Measurements from ENCODE around the gene RHOT1.
"Not testable (repeated sequence)": the region's sequence is repeated elsewhere in the genome, so short reads cannot be mapped to it uniquely, and the experiment has no call there.

Gene RHOT1

DNA sequence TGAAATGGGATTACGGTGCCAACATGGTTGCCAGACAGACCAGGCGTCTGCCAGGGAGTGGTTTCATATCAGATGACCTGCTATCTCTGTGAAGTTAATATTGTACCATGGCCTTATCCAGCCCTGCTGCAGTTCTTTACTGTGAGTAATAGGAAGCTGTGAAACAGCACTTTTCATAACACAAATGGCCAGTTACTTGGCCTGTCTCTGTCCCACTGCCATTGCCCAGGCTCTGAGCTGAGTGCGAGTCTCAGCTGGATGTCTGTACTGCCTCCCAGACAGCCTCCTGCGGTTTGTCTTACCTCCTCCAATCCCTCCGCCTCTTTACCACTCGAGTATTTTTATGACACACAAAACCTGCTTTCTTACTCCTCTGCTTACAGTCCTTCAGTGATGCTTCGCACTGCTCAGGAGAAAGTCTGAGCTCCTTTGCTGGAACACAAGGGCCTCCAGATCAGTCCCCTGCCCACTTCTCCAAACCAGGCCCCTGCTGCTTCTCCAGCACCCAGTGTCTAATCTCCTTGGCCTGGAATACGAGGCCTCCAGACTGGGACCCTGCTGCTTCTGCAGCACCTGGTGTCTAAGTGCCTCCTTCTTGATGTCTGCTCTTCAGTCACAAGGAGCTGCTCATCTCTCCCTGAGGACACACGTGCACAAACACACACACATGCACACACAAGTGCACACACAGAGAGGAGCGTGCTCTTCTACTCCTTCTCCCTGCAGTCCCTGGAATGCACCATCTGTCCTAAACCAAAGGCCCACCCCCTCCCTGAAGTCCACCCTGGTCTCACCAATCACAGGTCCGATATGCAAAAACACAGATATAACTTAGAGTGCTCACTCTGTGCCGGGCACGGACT lies 17.1 kb upstream of the RHOT1 start:
- no peak for DNase-seq

DNA sequence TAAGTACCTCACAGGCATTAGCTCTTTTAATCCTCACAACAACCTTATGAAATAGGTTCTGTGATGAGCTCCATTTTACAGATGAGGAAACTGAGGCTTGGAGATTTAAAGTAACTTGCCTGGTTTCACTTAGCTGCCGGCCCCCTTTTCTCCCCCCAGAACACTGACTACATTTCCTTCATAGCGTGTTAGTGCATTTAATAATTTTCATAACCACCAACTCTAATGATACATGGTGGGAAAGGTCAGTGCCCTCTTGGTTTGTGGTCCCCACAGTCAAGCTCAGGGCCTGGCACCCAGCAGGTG lies 16.5 kb upstream of the RHOT1 start:
- DNase-seq: no peak

DNA sequence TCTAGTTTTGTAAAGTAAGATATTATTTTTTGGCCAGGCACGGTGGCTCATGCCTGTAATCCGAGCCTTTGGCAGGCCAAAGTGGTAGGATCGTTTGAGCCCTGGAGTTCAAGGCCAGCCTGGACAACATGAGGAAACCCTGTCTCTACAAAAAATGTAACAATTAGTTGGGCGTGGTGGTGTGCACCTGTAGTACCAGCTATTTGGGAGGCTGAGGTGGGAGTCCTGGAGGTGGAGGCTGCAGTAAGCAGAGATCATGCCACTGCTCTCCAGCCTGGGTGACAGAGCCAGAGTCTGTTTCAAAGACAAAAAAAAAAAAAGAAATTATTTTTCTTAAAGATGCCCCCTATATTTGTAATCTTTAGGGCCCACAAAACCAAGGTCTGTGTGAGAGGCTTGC lies 16.0 kb upstream of the RHOT1 start:
- no peak for DNase-seq

DNA sequence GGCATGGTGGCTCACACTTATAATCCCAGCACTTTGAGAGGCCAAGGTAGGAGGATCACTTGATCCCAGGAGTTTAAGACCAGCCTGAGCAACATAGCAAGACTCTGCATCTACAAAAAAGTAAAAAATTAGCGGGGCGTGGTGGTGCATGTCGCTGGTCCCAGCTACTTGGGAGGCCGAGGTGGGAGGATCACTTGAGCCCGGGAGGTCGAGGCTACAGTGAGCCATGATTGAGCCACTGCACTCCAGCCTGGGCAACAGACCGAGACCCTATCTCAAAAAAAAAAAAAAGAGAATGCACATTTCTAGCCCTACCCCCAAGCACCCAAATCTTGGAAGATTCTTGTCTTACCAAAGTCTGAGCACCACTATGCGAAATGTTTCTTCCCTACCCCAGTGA lies 15.6 kb upstream of the RHOT1 start:
- no peak for DNase-seq

DNA sequence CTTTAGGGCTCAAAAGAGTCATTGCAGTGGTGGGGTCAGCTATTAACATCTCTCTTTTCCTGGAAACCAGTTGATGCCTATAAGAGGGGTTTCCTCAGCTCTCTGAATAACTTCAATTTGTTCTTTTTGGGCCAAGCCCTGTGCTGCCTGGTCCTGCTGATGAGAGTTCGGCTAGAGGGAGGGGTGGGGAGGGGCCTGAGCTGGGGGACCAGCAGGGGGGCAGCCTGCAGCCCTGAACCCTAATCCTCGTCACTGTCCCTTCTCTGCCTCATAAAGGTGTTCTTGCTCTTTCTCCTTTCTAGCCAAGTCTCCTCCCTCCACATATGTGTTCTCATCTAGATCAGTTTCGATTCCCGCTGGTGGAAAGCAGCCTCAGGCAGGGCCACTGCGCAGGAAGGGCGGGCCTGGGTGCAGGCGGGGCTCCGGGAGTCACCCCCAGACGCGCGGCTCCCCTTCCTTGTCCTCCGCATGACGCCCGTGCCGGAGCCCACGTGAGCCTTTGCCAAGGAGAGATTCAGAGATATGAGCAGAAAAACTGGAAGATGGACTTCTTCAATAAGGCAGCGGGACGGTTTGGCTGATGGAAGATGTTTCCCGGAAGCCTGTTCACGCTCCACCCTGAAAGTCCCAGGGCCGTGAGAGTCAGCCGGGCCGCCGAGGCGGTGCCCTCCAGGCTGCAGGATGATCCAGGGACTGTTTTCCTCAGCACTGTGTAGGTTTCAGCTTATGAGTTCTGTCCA lies 15.0 kb upstream of the RHOT1 start:
- peak; percentile 78 for DNase-seq

DNA sequence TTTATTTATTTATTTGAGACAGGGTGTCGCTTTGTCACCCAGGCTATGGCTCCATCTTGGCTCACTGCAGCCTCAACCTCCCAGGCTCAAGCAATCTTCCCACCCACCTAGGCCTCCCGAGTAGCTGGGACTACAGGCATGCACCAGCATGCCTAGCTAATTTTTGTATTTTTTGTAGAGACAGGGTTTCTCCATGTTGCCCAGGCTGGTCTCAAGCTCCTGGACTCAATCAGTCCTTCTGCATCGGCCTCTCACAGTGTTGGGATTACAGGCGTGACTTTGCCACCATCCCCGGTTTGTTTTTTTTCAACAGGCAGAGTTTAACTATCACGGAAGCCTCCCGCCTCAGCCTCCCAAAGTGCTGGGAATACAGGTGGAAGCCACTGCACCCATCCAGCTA lies 13.8 kb upstream of the RHOT1 start:
- not testable (repeated sequence) for DNase-seq

DNA sequence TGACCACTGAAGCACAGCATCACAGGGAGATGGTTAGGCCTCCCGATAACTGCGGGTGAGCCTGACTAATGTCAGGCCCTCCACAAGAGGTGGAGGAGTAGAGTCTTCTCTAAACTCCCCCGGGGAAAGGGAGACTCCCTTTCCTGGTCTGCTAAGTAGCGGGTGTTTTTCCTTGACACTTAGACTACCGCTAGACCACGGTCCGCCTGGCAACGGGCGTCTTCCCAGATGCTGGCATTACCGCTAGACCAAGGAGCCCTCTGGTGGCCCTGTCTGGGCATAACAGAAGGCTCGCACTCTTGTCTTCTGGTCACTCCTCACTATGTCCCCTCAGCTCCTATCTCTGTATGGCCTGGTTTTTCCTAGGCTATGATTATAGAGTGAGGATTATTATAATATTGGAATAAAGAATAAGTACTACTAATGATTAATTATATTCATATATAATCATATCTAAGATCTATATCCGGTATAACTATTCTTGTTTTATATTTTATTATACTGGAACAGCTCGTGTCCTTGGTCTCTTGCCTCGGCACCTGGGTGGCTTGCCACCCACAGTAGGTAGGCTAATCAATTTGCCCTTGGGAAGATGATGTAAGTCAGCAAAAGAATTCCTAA lies 6.7 kb upstream of the RHOT1 start:
- DNase-seq: peak; percentile 11

DNA sequence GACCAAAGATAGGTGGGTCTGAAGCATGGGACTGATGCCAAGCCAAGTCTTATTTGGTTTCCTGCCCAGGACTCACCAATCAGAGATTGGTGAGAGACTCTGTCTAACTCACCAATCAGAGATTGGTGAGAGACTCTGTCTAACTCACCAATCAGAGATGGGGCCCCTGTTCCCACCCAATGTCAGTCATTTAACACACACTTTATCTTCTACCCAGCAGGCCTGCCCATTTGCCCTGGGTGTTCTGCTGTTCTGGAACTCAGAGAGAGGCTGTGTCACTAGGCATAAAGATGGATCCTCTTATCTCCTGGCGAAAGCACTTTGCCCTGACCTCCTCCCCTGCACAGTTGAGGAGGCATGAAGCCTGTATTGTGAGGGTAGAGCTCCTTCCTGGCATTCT lies 5.4 kb upstream of the RHOT1 start:
- no peak for DNase-seq

DNA sequence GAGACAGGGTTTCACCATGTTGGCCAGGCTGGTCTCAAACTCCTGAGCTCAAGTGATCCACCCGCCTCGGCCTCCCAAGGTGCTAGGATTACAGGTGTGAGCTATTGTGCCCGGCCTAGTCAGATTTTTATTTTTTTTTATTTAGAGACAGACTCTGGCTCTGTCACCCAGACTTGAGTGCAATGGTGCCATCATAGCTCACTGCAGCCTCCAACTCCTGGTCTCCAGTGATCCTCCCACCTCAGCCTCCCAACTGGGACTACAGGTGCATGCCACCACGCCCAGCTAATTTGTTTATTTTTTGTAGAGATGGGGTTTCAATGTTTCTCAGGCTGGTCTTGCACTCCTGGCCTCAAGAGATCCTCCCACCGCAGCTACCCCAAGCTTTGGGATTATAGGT lies 2.8 kb upstream of the RHOT1 start:
- not testable (repeated sequence) for DNase-seq

DNA sequence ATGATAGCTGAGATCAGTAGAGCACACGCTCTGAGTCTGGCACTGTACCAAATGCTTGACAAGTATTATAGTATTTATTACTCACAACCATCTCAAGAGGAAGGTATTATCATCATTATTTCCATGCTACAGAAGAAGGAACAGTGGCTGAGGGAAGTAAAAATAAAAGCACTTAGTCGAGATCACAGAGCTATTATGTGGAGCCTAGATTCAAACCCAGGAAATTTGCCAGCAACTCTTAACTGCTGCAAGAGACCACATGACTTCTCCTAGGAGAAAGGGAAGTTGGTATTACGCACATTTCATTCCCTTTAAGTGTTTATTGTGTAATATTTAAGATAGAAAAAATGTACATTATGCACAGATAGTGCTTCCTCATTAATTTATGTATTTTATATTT lies 1.0 kb upstream of the RHOT1 start:
- DNase-seq: peak; percentile 98

DNA sequence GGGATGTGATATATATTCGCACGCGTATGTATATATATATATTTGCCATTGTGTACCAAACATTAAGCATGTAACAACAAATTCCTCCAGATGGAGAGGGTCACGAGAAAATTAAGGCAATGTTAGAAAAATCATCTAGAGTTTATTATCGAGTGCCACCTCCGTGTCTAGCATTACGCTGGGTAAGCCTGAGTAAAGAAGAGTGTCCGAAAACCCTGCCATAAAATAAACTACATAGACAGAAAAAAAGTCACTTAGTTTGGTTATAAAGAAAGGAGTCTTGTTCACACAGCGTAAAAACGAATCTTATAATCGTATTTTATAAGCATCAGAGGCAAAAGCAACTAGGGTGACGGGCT lies 644 bp upstream of the RHOT1 start:
- no peak for DNase-seq

DNA sequence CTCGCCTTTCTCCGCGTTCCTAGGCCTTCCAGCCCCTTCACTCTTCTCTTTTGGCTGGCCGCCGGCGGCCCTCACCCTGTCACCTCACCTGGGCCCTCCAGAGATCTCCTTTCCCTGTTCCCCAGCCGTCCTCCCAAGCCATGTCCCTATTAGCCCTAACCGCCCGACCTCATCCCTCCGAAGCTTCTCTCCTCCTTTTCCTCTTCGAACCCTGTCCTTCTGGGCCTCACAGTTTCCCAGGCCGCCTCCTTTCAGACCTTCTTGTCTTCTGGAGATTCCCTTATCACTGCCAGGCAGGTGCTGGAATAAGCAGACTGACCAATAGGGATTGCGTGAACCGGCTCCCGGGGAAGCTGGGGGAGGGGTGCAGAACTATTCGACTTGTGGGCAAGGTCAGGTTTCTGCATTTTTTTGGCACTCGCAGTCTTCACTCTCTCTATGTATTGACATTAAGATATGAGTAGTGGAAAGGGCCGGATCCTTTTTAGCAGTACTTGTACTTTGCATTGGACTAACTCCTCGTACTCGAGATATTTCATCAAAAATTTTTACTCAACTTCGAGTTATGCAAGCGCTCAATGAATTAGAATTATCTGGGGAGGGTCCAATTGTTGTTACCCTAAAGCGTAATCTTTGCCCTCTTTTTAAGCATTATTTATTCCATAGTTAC lies 690 bp downstream of the RHOT1 start:
- peak; percentile 29 for DNase-seq

DNA sequence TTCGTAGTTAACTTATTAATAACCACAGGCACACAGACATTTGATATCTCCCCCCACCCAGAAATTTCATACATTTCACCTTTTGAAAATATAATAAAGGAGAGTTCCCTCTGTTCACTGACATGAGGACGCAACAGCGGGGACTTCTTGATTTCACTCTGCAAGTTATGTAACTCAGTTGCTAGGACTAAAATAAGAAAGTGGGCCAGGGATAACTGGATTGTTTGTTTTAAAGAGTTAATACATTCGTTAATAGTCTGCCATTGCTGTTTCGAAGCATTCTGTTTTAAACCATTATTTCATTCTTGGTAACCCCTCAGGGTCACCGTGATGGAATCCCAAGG lies 1.2 kb downstream of the RHOT1 start:
- DNase-seq: no peak

DNA sequence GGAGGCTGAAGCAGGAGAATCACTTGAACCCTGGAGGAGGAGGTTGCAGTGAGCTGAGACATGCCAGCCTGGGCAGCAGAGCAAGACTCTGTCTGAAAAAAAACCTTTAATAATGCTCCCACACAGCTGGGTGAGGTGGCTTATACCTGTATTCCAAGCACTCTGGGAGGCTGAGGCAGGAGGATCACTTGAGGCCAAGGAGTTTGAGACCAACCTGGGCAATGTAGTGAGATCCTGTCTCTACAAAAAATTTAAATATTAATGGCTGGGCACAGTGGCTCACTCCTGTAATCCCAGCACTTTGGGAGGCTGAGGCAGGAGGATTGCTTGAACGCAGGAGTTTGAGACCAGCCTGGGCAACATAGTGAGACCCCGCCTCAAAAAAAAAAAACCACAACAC lies 2.1 kb downstream of the RHOT1 start:
- DNase-seq: not testable (repeated sequence)

DNA sequence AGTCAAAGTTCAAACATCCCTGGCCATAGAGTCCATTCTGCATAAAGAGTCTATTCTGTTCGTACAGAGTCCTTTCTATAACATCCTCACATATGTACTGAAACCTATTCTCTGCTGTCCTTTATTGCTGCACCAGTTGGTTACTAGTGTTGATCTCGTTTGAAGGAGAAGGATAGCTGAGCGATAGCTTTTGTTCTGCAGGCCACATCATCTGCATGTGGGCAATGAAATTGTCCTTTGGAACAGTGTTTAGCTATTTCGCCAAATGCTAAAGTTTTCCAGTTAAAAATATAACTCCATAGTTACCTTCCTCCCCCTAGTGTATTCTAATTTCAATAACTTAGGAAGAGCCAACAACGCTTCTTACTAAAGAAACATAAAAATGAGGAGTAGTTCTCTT lies 6.0 kb downstream of the RHOT1 start:
- DNase-seq: no peak

DNA sequence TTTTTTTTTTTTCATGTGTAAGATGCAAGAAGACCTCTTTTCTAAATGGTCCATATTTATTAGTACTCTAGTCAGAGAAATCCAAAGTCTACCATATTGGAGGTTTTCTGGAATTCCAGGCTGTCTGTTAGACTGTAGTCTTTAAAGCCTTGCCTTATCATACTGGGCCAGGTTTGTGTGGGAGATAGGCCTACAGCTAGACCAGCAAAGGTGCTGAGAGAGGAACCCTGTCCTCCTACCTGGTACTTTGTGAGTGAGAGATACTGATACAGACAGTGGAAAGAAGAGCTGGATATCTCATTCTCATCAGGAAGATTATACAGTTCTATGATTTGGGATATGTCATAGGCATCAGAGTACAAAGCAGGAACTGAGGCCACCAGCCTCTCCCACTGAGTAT lies 8.1 kb downstream of the RHOT1 start:
- DNase-seq: no peak

DNA sequence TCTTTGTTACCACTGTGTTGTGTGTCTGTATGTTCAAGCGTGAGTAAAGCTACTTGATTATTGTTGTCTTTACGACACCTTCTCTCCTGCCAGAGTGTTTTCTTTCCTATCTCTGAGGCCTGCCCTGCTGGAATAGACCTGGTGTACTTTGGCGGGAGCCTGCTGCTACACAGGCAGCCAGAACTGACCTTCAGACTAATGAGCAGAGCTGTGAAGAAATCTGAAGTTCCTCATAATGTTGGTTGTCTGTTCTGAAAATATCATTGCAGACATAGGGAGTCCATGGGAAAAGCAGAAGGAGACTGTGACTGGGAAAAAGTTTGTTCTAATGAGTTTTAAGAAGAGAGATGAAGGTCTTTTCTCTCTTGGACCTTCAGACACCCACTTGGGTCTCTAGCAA lies 9.8 kb downstream of the RHOT1 start:
- peak; percentile 72 for DNase-seq

DNA sequence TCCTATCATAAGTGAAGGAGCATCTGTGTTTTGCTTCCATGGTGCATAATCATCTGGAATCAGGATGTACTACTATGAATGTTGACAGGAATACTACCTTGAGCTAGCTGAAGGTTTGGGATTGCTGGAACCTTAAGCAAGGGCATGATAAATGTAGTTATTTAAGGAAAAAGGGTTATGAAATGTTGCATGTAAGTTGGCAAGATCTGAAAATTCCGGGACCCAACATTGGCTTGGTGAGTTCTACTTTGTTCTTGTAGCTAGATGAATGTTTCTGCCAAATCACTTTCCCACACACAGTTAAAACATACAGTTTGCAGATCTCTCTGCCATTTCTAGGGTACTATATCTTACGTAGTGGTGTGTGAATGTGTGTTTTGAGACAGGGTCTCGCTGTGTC lies 13.6 kb downstream of the RHOT1 start:
- DNase-seq: no peak

DNA sequence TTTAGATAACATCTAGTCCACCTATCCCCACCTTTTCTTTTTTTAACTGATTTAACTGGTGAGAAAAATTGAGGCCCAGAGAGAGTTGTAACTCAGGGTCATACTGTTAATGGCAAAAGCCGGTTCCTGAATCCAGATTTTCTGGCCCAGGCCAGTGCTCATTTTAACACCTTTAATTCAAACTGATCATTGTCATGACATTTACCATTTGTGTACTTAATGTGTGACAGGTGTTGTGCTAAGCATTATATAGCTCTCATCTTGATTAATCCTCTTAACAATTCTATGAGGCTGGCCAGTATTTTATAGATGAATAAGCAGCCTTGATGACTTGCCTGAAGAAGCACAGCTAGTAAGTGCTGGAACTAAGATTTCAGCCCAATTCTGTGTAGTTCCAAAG lies 14.4 kb downstream of the RHOT1 start:
- no peak for DNase-seq

DNA sequence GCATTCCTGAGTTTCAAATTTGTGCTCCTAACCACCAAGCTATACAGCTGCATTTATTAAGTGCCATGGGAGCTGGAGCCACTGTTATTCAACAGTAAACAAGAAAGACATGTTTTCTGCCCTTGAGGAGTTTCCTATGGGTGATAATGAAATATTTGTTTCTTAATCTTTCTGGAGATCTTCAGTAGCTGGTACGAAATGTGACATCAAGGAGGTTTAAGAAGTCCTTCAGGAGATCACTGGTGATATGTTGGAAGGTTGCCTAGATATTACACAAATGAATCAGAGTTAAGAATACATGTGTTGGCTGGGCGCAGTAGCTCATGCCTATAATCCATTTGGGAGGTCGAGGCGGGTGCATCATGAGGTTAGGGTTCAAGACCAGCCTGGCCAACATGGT lies 14.9 kb downstream of the RHOT1 start:
- no peak for DNase-seq

DNA sequence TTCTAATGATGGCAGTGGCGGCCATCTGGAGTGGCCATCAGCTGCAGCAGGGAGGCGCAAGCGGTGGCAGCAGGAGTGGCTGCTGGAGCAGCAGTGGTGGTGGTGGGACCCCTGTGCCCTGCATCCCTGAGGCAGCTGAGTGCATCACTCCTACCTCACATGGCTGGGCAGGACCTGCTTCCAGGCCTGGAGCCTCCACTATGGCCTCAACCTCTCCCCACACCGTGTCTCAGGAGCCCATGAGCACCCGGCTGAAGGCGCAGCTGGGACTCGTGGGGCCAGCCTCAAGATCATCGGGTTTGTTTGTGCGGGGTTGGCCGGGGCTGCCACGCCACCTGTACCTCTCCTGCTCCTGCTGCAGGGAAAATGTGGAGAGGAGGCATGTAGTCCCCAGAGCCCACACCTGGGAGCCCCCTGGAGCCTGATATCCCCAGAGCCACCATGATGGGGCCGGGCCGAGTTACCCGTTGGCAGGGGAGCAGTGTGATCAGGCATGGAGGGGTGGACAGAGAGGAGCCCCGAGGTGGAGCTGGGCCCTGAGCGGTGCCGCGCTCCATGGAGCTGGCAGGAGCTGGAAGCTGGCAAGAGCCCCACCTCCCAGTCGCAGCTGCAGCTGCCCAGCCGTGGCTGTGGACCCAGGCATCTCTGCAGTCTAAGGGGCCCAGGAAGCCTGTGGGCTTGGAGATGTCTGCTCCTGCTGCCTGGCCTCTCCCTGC lies 16.7 kb downstream of the RHOT1 start:
- DNase-seq: no peak

DNA sequence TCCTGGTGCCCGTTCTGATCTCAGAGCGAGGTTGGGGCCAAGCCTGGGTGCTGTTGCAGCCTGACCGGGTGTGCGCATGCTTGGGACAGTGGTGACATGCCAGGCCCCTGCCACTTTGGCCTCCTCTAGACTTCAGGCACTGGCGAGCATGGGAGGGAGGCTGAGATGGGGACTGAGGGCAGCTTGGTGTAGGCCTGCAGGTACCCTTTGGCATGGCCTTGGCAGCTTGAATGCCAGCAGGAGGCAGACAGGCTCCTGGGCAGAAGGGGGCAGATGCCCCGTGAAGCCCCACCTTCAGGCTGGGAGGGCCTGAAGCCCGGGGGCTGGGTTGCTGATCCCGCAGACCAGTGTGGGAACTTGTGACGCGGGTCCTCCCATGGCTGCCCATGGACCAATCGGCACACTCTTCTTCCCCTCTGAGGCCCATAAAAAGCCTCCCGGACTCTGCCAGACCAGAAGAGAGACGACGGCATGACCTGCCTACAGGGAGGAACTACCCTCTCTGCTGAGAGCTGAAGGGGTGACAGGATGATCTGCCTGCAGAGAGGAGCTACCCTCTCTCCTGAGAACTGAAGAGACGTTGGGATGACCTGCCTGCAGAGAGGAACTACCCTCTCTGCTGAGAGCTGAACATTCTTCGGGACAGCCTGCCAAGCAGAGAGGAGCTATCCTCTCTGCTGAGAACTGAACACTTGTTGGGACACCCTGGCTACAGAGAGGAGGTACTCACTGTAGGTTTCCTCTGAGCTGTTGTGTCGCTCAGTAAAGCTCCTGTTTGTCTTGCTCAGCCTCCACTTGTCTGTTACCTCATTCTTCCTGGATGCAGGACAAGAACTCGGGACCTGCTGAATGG lies 17.5 kb downstream of the RHOT1 start:
- DNase-seq: no peak
